ENCODE data around the gene PIK3R6.
"Not testable (repeated sequence)": the region's sequence is repeated elsewhere in the genome, so short reads cannot be mapped to it uniquely, and the experiment has no call there.

PIK3R6 gene

DNA sequence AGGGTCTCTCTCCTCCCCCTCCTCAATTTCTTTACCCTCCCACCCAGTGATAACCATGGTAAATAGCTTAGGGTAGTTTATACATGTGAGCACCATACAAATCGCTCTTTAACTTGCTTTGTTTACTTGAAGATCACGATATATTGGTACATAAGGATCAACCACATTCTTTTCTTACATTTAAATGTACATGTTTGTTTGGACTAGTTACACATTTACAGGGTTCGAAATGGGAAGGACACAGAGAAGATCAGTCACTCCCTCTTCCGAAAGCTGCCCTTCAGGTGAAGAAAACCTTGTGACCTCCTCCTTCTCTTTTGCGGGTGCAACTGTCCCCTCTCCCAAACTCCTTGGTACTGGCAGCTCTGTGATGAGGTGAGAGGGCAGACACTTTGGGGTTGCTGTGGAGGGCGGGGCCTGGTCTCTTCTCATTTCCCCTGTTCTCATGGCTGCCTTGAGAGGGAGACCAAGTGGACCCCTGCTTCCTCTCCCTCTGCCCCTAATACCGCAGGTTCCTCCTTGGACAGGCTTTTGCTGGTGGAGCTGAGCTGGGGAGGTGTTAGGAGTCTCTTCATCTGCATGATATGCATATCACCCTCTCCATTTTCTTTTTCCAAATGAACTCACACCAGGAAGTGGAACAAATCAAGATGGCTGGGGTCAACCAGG lies 4.7 kb upstream of the PIK3R6 start:
- DNase-seq = no peak

DNA sequence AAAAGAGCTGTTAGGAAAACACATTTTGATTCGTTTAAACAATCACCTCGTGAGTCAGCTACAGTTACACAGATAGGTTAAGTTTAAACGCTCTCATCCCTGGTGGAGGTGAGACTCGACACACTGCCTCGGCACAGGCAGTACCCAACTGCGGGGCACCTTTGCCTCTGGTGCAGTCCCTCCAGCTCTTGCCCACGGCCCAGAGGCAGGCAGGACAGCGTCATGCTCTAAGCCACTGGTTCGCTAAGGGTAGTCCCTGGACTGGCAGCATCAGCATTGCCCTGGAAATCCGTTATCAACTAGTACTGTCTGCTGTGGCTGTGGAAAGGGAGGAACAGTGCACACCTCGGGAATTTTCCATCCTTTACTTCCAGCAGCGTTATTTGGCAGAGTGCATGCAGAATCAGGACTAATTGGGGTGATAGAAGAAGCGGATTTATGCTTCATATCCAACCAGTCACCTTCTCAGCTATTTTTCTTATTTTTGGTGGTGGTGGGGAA lies 3.7 kb upstream of the PIK3R6 start:
- no peak for DNase-seq

DNA sequence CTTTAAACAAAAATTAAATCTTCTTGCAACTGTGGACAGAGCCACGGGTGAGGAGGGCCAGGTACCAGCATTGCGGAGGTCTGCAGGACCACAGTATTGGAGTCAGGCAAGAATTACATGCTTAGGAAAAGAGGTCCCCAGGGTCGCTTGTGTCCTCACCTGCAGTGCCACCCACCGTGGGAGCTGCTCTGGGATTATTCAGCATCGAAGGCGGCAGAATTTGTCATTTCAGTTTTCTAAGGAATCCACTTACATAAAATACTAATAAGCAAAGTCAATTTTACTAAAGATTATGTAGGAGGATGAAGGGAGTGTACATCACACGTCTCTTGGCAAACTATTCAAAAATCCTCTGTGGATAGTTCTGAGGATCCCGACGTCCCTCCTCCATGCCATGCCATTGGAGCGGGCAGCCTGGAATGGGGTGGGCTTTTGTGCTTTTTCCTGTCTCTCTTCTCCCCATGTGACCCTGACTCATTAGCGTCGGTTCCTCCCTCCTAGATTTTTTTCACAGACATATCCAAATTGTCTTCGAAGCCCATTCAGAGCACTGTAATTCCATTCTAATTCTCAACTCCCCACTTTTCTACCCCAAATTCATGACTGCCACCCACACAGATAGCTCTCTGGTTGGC lies 3.0 kb upstream of the PIK3R6 start:
- DNase-seq = no peak

DNA sequence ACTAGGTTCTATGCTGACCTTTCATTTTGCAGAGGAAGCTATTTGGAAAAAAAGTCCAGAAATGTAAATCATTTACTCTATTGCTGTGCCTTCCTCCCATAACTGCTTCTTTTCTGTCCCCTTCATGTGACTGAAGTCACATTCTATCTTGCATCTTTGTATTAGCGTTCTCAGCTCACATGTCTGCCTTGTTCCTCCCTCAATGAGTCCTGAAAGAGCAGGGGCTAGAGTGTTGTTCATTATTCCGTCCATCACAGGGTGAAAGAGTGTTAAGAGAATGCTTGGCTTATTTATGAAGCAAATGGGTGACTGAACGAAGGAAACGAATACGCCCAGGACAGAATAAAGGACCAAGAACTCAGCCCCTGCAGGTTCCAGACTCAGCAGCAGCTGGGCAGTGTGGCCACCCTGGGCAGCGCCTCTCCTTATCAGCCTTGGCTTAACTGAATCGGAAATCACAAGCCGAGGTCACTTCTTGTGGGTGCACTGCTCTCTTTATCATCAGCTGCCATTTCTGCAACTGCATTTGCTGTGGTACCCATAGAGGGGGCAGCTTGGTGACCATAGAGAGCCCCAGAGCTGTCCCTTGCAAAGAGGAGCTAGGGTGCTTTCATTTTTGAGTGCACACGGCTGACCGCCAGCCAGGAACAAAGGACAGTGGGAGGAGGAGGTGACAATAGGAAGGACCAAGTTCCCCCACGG lies 1.8 kb upstream of the PIK3R6 start:
- DNase-seq = no peak

DNA sequence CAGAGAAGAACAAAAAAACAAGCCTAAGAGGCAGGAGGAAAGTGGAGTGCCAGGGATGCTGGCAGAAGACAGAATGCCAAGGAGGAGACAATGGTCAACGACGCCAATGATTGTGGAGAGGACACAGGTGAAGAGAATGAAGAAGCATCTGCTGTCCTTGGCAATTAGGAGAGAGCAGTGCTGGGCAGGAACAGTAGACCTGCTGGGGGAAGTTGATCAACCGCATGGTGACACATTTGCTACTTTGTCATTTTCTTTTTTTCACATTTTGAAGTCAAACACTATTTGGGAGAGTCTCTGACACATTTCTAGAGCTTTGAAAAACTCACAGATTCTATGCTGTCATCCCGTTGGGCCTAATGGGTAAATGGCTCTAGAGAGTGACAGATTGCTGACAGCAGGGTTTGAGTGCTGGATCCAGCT lies 1.1 kb upstream of the PIK3R6 start:
- DNase-seq = no peak

DNA sequence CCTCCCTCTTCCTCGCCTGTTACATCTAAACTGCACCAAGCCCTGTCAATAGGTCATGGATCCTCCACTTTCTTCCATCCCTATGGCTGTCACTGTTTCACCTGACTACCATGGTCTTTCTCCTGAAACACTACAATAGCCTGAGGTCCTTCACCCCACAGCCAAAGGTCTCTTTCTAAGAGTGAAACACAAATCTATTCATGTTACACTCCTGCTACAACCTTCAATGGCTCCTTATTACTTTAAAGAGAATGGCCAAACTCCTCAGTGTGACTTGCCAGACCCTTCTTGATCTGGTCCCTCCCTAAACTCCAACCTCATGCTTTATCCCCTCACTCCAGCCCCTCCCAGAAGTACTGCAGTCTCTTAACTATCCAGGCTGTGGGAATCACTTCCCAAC lies 618 bp upstream of the PIK3R6 start:
- no peak for DNase-seq

DNA sequence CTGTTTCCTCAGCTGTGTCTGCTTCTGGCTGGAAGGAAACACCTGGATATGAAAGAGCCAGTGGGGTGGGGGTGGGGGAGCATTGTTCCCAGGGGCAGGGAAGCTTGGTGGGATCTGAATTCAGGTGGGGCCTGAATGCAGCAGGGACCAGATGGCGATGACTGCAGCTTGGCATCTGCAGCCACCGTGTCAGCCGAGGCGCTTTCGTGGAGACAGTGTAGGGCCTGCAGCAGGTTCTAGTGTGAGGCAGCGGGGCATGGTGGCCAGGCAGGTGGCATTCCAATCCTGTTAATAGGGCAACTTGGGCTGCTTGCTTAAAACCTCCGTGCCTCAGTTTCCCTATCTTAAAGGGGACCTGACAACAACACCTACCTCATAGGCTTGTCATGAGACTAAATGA lies 1.7 kb downstream of the PIK3R6 start:
- DNase-seq = no peak

DNA sequence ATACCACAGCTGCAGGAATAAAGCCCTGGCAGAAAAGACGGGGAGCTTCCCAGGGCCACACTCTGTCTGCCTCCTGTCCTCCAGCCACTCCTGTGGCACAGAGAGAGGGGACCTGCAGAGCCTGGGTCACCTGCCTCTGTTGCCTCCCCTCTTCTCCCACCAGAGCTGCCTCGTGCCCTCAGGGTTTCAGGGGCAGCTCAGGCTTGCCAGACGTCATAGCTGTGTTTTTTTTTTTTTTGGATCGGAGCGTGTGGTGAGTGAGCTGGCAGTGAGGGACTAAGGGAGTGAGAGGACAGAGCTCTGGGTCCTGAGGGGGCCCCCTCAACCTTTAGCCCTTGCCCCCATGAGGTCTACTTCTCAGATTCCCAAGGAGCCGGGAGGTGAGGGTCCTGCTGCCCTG lies 2.1 kb downstream of the PIK3R6 start:
- DNase-seq = no peak

DNA sequence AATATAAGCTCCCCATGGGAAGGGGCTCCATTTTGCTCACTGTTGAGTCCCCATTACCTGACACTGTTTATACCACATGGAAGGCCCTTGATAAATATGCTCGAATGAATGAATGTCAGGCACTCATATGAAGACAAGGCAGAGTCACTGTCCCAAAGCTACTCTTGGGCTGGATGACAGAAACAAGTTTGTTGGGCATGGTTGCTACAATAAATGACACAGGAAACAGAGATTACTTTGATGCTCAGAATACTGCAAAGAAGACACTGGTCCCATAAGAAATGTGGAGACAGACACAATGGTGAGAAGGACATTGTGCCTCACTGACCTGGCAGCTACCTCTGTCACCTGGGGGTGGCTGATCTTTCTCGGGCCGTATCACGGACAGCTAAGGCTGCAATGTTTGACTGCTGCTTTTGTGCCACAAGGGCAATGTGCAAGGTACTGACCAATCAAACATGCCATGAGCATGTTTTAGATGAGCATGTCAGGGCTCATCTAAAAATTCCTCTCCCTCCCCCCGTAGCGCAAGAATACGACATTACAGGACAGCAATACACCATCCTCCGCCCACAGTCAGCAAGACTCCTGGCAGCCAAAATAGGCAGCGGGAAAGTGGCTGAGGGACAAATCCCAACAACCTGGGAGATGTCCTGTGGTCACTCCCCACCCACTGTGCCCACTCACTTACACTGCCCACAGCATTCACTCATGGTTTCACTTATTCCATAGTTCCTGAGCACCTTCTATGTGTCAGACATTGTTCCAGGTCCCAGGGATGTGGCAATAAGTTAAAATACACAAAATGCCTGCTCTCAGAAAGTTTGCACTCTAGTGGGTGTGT lies 5.0 kb downstream of the PIK3R6 start:
- no peak for DNase-seq

DNA sequence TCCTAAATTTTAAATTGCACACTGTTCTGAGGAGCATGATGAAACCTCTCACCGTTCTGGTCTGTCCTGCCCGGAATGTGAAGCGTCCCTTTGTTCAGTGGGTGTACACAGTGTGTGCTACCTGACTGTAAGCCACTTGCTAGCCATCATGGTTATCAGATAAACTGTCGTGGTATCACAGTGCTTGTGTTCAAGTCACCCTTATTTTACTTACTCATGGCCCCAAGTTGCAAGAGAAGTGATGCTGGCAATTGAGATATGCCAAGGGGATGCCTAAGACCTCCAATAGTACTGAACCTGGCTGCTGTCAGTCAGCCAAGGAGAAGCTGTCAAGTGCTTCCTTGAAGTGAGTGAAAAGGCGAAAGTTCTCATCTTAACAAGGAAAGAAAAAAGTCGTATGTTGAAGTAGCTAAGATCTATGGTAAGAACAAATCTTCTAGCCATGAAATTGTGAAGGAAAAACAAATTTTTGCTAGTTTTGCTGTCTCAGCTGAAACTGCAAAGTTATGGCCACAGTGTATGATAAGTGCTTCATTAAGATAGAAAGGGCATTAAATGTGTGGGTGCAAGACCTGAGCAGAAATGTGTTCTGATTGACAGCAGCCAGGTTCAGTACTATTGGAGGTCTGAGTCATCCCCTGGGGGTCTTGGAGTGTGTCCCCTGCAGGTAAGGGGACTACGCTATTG lies 5.8 kb downstream of the PIK3R6 start:
- DNase-seq = no peak

DNA sequence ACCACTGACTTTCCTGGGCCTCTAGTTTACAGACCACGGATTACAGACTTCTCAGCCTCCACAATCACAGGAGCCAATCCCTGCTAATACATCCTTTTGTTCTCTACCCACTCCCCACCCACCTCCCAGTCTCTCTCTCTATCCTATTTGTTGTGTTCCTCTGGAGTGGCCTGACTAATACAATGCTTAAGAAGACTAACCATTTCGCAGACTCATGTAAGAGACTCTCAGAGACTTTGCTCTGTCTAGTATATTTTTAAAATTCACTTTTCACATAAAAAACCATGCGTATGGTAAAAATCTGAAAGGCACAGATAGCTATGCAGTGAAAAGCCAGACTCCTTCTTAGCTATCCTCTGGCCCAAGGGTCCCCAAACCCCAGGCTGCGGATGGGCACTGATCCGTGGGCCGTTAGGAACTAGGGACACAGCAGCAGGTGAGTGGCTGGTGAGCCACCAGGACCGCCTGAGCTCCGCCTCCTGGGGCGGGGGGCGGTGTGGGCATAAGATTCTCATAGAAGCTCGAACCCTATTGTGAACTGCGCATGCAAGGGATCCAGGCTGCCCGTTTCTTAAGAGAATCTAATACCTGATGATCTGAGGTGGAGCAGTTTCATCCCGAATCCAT lies 7.6 kb downstream of the PIK3R6 start:
- no peak for DNase-seq

DNA sequence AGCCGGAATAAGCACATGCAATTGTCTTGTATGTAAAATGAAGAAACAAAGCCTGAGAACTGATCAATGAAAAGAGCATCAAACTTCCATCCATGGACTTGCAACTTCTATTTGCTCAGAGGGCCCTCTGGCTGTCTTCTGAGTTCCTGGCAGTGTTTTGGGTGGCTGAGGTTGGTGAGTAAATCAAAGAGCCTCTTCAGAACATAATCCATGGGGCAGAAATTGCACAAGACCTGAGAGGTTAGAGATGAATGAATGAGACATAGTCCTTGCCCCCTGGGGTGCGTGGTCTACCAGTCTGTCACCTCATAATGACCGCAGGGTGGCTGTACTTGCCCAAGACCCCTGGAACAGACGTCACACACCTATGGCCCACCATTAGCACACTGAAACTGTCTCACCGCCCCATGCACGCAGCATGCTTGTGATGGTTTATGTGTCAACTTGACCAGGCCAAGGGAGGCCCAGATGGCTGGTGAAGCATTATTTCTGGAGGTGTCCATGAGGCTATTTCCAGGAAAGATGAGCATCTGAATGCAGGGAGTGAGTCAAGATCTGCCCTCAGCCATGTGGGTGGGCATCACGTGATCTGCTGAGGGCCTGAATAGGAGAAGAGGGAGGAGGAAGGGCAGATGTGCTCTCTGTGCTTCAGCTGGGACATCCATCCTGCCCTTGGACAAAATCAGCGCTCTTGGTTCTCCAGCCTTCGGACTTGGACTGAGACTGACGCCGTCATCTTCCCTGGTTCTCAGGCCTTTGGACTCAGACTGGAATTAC lies 8.3 kb downstream of the PIK3R6 start:
- DNase-seq = no peak

DNA sequence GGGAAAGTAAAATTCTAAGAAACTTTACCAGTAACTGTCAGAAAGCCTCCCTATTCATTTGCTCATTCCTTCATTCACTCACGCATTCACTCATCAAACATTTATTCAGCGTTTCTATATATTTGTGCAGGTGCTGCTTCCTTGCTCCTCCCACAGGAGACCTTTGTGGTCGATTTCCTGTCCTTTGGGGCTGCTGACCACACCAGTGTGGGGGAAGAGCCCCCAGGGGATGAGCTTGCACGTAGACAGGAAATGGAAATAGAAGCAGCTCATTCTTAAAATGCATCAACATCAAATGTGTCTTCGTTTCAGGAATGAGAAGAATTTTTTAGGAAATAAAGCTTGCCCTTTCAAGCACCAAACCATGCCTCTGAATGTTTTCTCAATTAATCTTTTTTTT lies 9.6 kb downstream of the PIK3R6 start:
- DNase-seq = no peak

DNA sequence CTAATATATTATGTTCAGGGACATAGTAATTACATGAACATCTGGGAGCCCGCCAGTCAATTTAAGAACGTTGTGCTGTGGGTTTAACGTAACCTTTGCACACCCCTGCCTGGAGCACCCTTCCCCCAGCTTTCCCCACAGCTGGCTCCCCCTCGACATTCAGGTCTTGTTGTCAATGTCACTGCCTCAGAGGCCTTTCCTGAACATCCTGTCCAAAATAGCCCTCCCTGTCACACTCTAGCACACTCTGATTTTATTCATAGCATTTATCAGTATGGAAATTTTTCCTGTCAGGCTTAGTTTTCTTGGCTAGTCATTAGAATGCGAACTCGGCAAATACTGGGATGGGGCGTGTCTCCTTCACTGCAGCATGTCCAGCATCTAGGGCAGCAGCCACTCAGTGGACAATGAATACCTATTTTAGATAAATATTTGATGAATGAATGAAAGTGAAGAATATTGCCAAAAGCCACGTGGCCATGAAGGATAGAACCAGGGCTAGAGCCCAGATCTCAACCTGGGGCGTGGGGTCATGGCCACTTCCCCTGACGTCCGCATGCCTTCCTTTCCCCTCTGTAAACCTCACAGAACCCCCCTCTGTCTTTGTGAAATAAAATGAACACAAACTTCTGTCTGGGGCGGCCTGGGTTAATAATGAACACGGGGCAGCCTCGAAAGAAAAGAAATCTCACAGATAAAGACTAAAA lies 10.5 kb downstream of the PIK3R6 start:
- no peak for DNase-seq

DNA sequence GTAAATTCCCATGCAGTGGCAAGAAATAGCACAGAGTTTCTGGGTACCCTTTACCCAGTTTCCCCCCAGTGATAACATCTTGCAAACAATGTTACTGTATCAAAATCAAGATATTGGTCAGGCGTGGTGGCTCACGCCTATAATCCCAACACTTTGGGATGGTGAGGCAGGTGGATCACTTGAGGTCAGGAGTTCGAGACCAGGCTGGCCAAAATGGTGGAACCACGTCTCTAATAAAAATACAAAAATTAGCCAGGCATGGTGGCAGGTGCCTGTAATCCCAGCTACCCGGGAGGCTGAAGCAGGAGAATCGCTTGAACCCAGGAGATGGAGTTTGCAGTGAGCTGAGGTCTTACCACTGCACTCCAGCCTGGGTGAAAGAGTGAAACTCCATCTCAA lies 11.3 kb downstream of the PIK3R6 start:
- not testable (repeated sequence) for DNase-seq

DNA sequence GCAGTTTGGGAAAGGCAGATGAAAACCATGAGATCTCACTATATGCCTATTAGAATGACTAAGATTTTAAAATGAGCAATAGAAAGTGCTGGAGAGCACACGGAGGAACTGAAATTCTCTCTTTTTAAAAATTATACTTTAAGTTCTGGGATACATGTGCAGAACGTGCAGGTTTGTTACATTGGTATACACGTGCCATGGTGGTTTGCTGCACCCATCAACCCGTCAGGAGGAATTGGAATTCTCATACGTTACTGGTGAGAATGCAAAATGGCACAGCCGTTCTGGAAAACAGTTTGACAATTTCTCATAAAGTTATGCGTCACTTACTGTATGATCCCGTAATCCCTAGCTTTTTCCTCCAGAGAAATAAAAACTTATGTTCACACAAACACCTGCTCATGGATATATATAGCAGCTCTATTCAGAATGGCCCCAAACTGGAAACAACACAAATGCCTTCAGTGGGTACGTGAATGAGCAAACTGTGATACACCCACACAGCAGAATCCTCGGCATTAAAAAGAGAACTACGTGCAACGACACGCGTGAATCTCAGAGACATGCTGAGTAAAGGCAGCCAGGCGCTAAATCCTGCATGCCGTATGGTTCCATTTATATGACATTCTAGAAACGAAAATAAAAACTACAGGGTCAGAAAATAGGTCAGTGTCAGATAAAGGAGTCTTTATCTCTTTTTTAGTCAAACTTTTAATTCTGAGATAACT lies 11.8 kb downstream of the PIK3R6 start:
- DNase-seq = no peak

DNA sequence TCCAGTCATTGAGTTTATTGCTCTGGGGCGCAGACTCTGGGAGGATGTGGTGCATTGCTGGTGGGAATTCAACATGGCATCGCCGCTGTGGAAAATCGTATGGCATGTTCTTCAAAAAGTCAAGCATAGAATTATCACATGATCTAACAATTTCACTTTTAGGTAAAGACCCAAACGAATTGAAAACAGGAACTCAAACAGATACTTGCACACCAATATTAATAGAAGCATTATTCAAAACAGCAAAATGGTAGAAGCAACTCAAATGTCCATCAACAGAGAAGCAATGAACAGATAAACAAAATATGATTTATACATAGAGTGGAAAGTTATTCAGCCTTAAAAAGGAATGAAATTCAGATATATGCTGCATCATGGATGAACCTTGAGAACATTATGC lies 15.9 kb downstream of the PIK3R6 start:
- no peak for DNase-seq

DNA sequence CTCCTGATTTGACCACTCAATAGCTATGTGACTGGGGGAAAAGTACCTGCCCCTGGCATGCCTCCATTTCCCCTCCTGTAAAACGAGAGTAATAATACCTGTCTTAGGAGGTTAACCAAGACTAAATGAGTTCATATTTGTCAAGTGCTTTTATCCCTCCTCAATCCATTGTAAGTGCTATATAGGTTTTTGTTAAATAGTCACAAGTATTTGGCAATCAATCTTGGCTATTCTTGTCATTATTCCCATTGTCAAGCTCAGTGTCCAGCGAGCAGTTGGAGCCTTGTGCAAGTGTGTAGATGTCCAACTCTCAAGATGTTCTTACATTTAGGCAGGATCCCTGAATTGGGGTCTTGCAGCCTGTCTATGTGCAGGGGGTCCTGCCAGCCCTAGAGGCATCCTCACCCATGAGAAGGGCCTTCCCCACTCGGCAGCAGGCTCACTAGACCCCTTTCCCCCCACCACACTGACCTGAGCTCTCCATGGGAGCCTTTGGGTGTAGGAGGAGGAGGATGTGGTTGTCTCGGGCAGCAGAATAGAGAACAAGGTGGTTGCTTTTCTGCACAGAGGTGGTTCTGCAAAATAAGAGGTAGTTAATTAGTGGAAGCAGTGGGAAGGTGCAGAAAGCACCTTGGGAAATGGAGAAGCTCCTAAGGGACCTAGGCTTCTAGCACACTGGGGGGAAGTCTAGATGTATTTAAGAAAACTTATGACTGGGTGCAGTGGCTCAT lies 18.0 kb downstream of the PIK3R6 start:
- DNase-seq = no peak

DNA sequence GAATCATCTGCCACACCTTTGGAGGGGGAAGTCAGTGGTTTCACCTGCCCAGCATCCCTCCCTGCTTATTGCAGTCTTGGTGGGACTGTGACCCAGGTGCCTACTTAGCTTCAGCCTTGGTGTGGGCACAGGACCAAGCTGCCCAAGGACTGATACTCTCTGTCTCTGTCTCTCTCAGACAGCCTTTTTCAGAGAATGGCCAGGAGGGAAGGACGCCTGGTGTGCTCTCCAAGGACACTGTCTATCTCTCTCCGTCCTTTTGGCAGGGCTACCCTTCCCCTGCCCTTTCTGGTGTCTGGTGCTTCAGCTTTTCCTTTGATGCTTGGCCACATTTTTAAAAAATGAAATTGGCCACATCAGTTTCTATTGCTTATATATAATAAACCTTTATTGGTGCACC lies 19.6 kb downstream of the PIK3R6 start:
- DNase-seq = no peak

Data from NCI-H187 (cell line).